Smooth muscle cell (in vitro differentiated cells): Measurements from ENCODE around the gene GAGE10. TPM values are rescaled to one million over a fixed set of nuclear protein-coding genes. Genes with fewer than 3 reads are reported as not detected.

Experiments used
- DNase-seq: peaks from one replicate; lab custom pipeline; 2025; ENCODE audit not compliant: unreplicated experiment; lab: John Stamatoyannopoulos, UW
- H2AFZ ChIP-seq: fragments of 200-600 bp; sonication (generic); 2 replicates; pipeline ENCODE4 v1.6.0; 2016; ENCODE audit warnings: antibody characterized with exemption, low read depth, mild to moderate bottlenecking
- H3F3A ChIP-seq: fragments of 200-600 bp; sonication (generic); 2 replicates; pipeline ENCODE4 v1.6.0; 2017; ENCODE audit warnings: antibody characterized with exemption, low read depth
- H3K27ac ChIP-seq: fragments of 200-600 bp; sonication (generic); 2 replicates; pipeline ENCODE4 v1.5.1; 2016; ENCODE audit warnings: low read depth, mild to moderate bottlenecking
- H3K27me3 ChIP-seq: fragments of 200-600 bp; sonication (generic); 2 replicates; pipeline ENCODE4 v1.6.1; 2016; ENCODE audit warnings: low read depth, mild to moderate bottlenecking
- H3K36me3 ChIP-seq: fragments of 200-600 bp; sonication (generic); 2 replicates; pipeline ENCODE4 v1.5.1; 2016; ENCODE audit warnings: low read depth
- H3K4me1 ChIP-seq: fragments of 200-600 bp; sonication (generic); 2 replicates; pipeline ENCODE4 v1.5.1; 2016; ENCODE audit warnings: low read depth
- H3K4me2 ChIP-seq: fragments of 200-600 bp; sonication (generic); 2 replicates; pipeline ENCODE4 v1.6.0; 2016; ENCODE audit warnings: mild to moderate bottlenecking
- H3K4me3 ChIP-seq: fragments of 200-600 bp; sonication (generic); 2 replicates; pipeline ENCODE4 v1.5.1; 2016; ENCODE audit warnings: mild to moderate bottlenecking
- H3K79me2 ChIP-seq: fragments of 200-600 bp; sonication (generic); 2 replicates; pipeline ENCODE4 v1.6.0; 2016; ENCODE audit warnings: low read depth, mild to moderate bottlenecking
- H3K9ac ChIP-seq: fragments of 200-600 bp; sonication (generic); 2 replicates; pipeline ENCODE4 v1.6.0; 2016; ENCODE audit warnings: low read depth
- H3K9me3 ChIP-seq: fragments of 200-600 bp; sonication (generic); replicated peaks from 2 replicates; pipeline ENCODE4 v1.5.1; 2016; ENCODE audit warnings: low read depth
- H4K20me1 ChIP-seq: fragments of 200-600 bp; sonication (generic); 2 replicates; pipeline ENCODE4 v1.6.0; 2016; ENCODE audit warnings: low read depth
- CTCF ChIP-seq: fragments of 200-600 bp; sonication (generic); IDR thresholded peaks from 2 replicates; pipeline ENCODE4 v1.5.1; 2017; ENCODE audit warnings: borderline replicate concordance, mild to moderate bottlenecking, antibody characterized with exemption; ENCODE audit not compliant: insufficient read depth, poor library complexity, severe bottlenecking
- WGBS: methylation state at CpG from one replicate; pipeline ENCODE4 v1.1.7; 2016; ENCODE audit warnings: low lambda C conversion rate; 5-methylcytosine and 5-hydroxymethylcytosine counted together
- polyA plus RNA-seq: library from polyadenylated mRNA; unstranded; fragments of >200 nt; fragmentation: Nextera tagmentation; extraction: Ambion mirVana; gene quantifications from 2 replicates; pipeline ENCODE4 v1.2.1, GENCODE V29; 2016
- total RNA-seq: library from RNA; depleted of rRNA; stranded (reverse); fragments of >200 nt; gene quantifications from 2 replicates; pipeline ENCODE4 v1.2.3, GENCODE V29; 2014

GAGE10 gene
- total and polyA plus RNA-seq, 2 experiments from 2014 or later, result not detected

- Histone ChIP-seq H3K36me3 (no peaks in the 10 kb centered on the region), H3K4me3 (peak within 1 kb of the TSS; percentile 60), H3K27ac (peak within 1 kb of the TSS; percentile 98), H3F3A (no peaks in the 10 kb centered on the region), H4K20me1 (peaks cover 5% of the 10 kb centered on the region), H3K27me3 (no peaks in the 10 kb centered on the region), H3K4me2 (peak within 1 kb of the TSS; percentile 84), H3K4me1 (peaks cover 3% of the 10 kb centered on the region), H3K9ac (peak within 1 kb of the TSS; percentile 98), H3K79me2 (peaks cover 19% of the 10 kb centered on the region), H2AFZ (peak within 1 kb of the TSS; percentile 81), H3K9me3 (no peaks in the 10 kb centered on the region)
- DNase-seq, result no peak
- TF ChIP-seq CTCF, result no peak
- no CpG with 5 or more reads among the region's 70 CpGs for WGBS
Observed at GRCh38 chrX:49269767-49270248, 33.6 kb upstream of the GAGE10 start, which contains the start of gene PPP1R3F. Gene PPP1R3F (plus strand): TSS chrX:49269793. CDS start chrX:49269870, 77 bp downstream.

GRCh38 chrX:49270249-49270921, 33.1 kb upstream of the GAGE10 start:
- Histone ChIP-seq H3F3A (no peaks in the 10 kb centered on the region), H3K27me3 (no peaks in the 10 kb centered on the region), H3K4me1 (peaks cover 3% of the 10 kb centered on the region), H3K4me3 (peak overlapping the region; percentile 60), H3K4me2 (peak overlapping the region; percentile 84), H3K27ac (peak overlapping the region; percentile 98), H3K9ac (peak overlapping the region; percentile 83), H4K20me1 (peaks cover 5% of the 10 kb centered on the region), H3K9me3 (no peaks in the 10 kb centered on the region), H3K36me3 (no peaks in the 10 kb centered on the region), H3K79me2 (peaks cover 19% of the 10 kb centered on the region), H2AFZ (no peak overlapping the region)
- TF ChIP-seq CTCF, result no peak
- no peak for DNase-seq
- 84% methylated on average over 20 of the region's 66 CpGs for WGBS

- Histone ChIP-seq H3K27me3 (no peaks in the 10 kb centered on the region), H3F3A (no peaks in the 10 kb centered on the region), H3K79me2 (peaks cover 19% of the 10 kb centered on the region), H3K9me3 (no peaks in the 10 kb centered on the region), H3K4me2 (peak overlapping the region; percentile 84), H3K27ac (peak overlapping the region; percentile 19), H3K4me1 (peaks cover 3% of the 10 kb centered on the region), H2AFZ (no peak overlapping the region), H4K20me1 (peaks cover 5% of the 10 kb centered on the region), H3K4me3 (peak overlapping the region; percentile 60), H3K9ac (no peak overlapping the region), H3K36me3 (no peaks in the 10 kb centered on the region)
- WGBS, result 64% methylated on average over 2 of the region's 2 CpGs
- DNase-seq, result no peak
- TF ChIP-seq CTCF, result no peak
Observed at GRCh38 chrX:49271341-49271740, 32.1 kb upstream of the GAGE10 start.
